Progenitor cell of endocrine pancreas (in vitro differentiated cells): ENCODE data around the gene APOBEC2. TPM values are rescaled to one million over a fixed set of nuclear protein-coding genes. Genes with fewer than 3 reads are reported as not detected.

Source experiments
- DNase-seq: peaks from one replicate; pipeline ENCODE4 v3.0.0; 2021; ENCODE audit warnings: low spot score; ENCODE audit not compliant: unreplicated experiment
- H3K27ac Mint-ChIP-seq: 2 replicates; pipeline ENCODE4 v1.8.0; 2021; ENCODE audit warnings: mild to moderate bottlenecking, moderate library complexity, mixed read lengths
- H3K27me3 Mint-ChIP-seq: 2 replicates; pipeline ENCODE4 v1.8.0; 2021; ENCODE audit warnings: mixed read lengths
- H3K36me3 Mint-ChIP-seq: 2 replicates; pipeline ENCODE4 v1.8.0; 2022; ENCODE audit warnings: mixed read lengths; ENCODE audit not compliant: insufficient read depth
- H3K4me1 Mint-ChIP-seq: 2 replicates; pipeline ENCODE4 v1.8.0; 2021; ENCODE audit warnings: low read depth, mixed read lengths
- H3K4me3 Mint-ChIP-seq: 2 replicates; pipeline ENCODE4 v1.8.0; 2021; ENCODE audit warnings: low read depth, mild to moderate bottlenecking, moderate library complexity, mixed read lengths
- H3K9me3 Mint-ChIP-seq: 2 replicates; pipeline ENCODE4 v1.8.0; 2021; ENCODE audit warnings: low read depth, mixed read lengths
- total RNA-seq: library from RNA; stranded (reverse); gene quantifications from 2 replicates; pipeline ENCODE4 v1.2.1, GENCODE V29; 2021
- TF ChIP-seq, protein P1 (sequence below): fragments of 200-600 bp; sonication (generic); IDR thresholded peaks from one replicate; pipeline ENCODE4 v1.5.0; 2021; ENCODE audit warnings: antibody characterized with exemption, mild to moderate bottlenecking; ENCODE audit not compliant: unreplicated experiment

The APOBEC2 gene
- total RNA-seq, 1 donor from 2014 or later = 1.2 TPM

DNA sequence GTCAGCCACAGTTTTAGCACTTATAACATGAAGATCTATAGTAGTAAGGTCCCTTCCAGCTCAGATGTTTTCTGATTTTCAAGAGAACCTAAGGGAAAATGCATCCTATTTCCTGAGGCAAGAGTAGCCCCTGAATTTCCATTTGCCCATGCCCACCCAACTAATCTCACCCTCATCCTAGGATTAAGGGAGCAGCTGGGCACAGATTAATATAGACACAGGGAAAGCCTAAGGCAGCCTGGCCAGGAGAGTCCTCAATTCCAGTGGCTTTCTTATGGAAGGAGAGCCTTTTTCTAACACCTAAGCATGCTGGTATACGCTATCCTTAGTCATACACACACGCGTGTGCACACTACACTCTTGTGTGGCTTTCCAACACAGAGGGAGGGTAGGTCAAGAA, 1.5 kb downstream of the APOBEC2 start:
- Mint-ChIP-seq H3K4me1 (peaks cover 71% of the 10 kb centered on the region), H3K9me3 (no peaks in the 10 kb centered on the region), H3K27me3 (no peaks in the 10 kb centered on the region), H3K4me3 (no peak overlapping the region), H3K27ac (no peak overlapping the region), H3K36me3 (no peaks in the 10 kb centered on the region)
- no peak for DNase-seq
- TF ChIP-seq, protein P1, sequence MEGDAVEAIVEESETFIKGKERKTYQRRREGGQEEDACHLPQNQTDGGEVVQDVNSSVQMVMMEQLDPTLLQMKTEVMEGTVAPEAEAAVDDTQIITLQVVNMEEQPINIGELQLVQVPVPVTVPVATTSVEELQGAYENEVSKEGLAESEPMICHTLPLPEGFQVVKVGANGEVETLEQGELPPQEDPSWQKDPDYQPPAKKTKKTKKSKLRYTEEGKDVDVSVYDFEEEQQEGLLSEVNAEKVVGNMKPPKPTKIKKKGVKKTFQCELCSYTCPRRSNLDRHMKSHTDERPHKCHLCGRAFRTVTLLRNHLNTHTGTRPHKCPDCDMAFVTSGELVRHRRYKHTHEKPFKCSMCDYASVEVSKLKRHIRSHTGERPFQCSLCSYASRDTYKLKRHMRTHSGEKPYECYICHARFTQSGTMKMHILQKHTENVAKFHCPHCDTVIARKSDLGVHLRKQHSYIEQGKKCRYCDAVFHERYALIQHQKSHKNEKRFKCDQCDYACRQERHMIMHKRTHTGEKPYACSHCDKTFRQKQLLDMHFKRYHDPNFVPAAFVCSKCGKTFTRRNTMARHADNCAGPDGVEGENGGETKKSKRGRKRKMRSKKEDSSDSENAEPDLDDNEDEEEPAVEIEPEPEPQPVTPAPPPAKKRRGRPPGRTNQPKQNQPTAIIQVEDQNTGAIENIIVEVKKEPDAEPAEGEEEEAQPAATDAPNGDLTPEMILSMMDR = no peak

DNA sequence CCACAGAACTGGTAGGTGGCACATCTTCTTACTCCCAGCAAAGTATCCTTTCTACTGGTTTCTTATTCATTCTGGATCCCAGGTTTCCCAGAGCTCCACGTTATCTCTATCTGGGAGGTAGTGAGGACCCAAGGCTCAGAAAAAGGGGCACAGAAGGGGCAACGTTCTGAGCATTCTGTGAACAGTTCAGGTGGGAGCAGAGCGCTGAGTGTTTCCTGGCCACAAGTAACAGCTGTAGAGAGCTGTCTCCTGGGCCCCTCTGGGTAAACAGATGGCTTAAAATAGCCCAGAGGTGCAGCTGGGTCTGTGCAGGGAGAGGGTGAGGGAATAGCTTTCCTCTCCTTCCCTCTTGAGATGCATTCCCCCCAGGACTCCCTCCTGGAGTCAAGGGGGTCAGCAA, 2.1 kb downstream of the APOBEC2 start:
- TF ChIP-seq, protein P1 = no peak
- no peak for DNase-seq
- Mint-ChIP-seq H3K27me3 (no peaks in the 10 kb centered on the region), H3K27ac (peak overlapping the region; percentile 60), H3K9me3 (no peaks in the 10 kb centered on the region), H3K4me3 (no peak overlapping the region), H3K4me1 (peaks cover 69% of the 10 kb centered on the region), H3K36me3 (peaks cover 3% of the 10 kb centered on the region)

DNA sequence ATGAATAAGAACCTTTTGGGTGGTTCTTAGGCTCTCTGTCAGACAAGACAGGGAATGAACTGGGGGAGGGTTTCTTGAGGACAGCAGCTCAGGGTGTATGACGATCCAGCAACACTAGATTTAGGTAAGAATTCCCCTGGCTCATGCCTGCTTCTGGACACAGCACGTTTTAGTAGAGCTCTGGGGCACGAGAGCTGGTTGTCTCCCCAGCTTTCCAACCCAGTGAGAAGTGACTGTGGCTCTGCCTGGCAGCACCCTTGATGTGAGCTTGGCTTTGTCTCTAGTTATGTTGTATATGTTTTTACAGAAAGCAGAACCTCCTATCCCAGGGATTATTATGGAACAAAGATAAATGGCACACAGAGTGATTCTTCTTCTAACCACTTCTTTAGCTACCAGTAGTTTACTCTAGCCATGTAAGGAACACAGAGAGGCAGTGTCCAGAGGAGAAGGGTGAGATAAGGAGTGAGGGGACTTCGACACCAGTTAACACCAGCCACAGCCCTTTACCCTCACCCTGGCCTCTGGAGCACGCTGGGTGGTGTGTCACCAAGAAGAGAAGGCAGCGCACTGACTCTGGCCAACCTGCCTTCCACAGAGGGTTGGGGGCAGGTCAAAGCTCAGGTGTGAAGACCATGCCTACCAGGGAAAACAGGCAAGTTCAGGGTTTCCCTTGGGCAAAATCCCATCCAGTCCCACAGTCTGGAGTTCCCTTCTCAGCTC, 3.9 kb downstream of the APOBEC2 start:
- Mint-ChIP-seq H3K4me3 (no peak overlapping the region), H3K36me3 (peaks cover 6% of the 10 kb centered on the region), H3K27ac (no peak overlapping the region), H3K9me3 (no peaks in the 10 kb centered on the region), H3K4me1 (peaks cover 59% of the 10 kb centered on the region), H3K27me3 (no peaks in the 10 kb centered on the region)
- TF ChIP-seq, protein P1 = no peak
- DNase-seq = no peak

DNA sequence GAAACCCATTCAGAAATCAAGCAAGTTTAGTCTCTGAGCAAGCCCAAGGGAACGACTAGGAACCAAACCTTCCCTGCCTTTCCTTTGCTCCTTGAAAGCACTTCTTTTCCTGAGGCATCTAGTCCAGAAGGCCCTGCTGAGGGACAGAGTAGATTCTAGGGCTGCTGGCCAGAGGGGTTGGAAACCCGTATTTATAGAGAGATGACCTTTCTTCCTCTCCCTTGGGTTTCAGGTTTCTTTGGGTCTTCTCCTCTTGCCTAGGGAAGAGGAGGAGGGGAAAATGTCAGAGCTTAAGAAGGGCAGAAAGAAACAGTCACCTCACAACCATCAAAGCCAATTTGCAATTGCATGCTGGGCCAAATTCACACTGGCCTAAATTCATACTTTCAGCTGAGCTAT, 5.8 kb downstream of the APOBEC2 start:
- Mint-ChIP-seq H3K4me3 (no peak overlapping the region), H3K27me3 (no peaks in the 10 kb centered on the region), H3K27ac (no peak overlapping the region), H3K4me1 (peaks cover 65% of the 10 kb centered on the region), H3K9me3 (no peaks in the 10 kb centered on the region), H3K36me3 (peaks cover 8% of the 10 kb centered on the region)
- no peak for DNase-seq
- TF ChIP-seq, protein P1 = no peak

DNA sequence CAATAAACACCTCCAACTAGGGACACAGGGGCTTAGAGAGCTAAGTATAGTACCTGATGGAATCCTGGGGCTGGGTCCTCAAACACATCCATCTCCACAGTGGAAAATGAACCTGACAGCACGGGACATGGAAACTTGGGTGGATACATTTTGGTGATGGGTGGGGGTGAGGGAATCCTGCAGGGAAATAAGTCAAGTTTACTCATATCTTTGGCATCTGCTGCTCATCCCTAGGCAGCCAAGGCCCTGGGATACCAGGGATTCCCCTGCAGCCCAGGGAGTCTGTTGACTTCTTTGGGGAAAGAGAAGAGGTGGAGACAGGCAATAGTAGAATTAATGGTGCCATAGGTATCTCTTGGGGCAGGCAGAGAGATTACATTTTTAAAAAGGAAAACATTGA, 6.6 kb downstream of the APOBEC2 start:
- Mint-ChIP-seq H3K27ac (no peak overlapping the region), H3K36me3 (peaks cover 8% of the 10 kb centered on the region), H3K9me3 (no peaks in the 10 kb centered on the region), H3K4me3 (no peak overlapping the region), H3K4me1 (peaks cover 71% of the 10 kb centered on the region), H3K27me3 (no peaks in the 10 kb centered on the region)
- DNase-seq = no peak
- TF ChIP-seq, protein P1 = no peak
